HG03280 (cell line): ENCODE data around the gene PABPN1L.

Experiments
- ATAC-seq: cut with Tn5 transposase; IDR thresholded peaks from one replicate; pipeline ENCODE4 v1.9.1; 2021; ENCODE audit warnings: mild to moderate bottlenecking, moderate library complexity; ENCODE audit not compliant: unreplicated experiment

Gene PABPN1L

DNA sequence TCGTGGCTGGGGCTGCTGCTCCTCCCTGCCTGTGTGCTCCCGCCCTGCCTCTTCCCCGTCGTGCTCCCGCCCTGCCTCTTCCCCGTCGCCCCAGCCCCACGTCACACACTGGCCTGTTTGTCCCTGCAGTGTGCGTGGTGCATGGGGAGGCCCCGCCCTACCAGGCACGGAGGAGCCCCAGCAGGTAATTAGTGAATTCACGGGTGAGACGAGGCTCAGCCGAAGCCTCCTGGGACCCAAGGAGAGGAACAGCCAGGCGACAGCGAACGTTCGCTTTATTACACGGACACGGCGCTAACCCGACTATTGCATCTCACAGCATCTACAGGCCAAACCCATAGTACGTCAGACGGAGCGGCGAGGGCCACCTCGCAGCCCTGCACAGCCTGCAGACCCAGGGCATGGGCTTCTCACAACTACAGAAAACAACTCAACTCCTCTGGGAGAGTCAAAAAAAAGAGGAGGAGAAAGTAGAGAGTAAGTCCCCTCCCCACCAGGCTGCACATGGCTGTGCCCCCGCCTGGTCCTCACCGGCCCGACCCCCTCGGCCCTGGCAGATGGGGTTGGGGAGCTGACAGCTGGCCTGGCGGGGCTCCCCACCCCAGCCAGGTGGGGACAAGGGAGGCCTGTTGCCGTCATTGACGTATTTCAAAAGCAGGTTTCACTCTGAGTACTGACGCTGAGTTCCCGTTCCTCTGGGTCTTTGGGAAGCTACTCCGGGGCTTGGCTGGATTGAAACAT, 4.3 kb upstream of the PABPN1L start:
- ATAC-seq: no peak

DNA sequence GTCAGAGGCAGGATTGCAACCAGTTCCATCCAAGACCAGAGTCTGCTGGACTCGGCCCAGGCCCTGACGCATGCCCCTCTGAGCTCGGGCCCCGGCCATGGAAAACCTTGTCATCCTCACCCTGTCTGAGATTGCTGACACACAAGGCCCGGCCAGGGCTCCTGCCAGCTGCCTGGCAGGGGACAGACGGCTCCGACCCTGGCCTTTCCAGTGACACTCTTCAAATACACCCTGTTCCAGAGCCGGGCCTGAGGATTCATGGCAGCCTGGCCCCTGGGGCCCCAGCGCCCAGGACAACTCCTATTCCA, 3.2 kb upstream of the PABPN1L start:
- ATAC-seq: no peak

DNA sequence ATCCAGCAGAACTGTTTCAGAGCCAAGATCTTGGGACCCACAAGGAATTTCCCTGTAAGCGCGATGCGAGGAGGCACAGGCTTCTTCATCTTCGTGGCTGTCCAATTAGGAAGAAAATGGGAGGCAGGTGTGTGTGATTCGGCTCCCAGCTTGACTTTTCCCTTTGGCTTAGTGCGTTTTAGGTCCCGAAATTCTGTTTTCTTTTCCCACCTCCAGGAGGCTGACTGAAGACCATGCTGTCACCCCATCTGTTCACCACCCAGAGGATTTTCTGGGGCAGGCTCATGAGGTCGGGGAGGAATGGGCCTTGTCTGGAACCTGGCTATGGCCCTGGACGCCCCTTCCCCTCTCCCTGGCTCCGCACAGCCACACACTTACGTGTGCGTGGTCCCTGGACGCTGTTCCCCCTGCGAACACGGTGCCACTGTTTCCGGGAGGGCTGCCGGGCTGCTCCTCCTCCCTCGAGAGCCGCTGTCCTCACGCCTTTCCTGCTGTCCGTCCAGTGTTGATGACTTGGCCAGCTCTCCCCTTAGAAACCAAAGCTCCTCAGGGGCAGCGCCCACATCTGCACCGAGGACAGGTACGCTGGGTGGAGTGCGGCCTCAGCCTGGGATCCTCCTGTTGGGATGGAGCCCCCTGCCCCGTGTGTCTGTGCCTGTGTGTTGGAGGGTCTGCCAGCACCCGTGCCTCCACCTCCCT, 2.7 kb upstream of the PABPN1L start:
- ATAC-seq: no peak

DNA sequence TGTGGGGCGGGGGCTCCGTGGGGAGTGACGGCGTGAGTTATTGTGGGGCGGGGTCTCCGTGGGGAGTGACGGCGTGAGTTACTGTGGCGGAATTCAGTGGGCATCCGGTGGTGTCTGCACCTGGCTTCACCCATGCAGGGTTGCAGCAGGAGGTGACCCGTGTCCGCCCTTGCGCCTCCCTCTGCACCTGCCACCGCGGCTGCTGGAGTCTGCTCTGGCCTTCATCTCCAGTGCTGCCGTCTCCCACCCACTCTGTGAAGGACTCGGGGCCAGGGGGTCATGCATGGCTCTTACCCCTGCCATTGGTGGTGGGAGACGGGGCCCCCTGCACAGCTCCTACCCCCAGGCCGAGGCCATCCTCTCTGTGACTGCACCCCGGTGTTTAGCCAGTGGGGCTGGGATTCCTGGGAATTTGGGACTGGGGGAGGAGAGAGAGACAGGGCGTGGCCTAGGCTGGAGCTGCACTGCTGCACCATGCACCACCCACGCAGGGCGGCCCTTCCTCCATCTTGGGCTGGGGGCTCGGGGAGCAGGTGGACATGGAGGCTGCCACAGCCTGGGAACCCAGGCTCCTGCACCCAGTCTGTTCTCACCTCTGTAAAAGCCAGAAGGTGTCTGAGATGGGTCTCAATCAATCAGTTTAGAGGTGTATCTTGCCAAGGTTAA, 1.3 kb upstream of the PABPN1L start:
- ATAC-seq: no peak

DNA sequence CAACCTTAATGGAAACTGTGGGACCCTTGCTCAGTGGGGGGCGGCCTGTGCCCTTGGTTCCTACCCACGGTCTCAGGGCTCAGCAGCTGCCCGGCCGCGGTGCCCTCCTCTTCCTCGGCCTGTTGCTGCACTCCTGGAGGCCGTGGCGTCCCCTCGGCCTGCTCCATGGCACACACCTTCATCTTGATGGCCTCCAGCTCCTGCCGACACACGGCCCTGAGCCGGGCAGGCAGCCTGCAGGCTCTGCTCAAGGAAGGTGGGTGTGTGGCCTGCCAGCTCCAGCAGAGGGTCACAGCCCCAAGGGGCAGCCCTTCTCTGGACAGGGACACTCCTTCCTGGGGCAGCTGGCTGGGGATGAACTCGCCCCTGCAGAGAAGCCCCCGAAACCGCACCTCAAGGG, 718 bp downstream of the PABPN1L start:
- no peak for ATAC-seq

DNA sequence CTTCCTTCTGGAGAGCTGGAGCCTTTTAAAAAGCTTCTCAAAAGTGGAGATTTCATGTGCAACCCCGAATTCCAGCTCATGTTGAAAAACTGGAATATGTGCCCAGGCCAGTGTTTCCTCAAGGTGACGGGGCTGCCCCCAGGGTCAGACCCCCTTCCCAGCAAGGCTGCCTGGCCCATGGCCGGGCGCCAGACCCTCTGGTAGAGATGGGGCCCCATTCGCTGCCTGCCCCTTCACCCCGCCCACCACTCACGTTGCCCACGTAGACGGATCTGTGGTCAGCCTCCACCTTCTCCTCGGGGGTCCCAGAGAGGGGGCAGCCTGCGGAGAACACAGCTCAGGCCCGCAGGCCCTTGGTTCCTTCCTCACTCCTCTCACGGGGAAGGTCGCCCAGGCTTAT, 1.1 kb downstream of the PABPN1L start:
- no peak for ATAC-seq

DNA sequence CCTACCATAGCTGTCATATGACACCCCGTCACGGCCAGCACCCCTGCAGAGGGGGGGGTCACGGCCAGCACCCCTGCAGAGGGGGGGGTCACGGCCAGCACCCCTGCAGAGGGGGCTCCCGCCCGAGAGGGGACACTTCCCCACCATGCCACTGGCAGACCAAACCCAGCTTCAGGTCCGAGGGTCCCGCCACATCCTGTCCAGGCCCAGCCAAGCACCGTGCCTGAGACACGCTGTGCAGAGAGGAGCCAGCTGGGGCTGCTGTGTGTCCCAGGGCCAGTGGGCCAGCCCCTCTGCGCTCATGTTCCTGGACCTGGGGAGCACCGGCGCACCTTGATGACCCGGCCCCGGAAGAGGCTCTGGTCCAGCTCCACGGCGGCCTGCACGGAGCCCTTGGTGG, 1.9 kb downstream of the PABPN1L start:
- no peak for ATAC-seq

DNA sequence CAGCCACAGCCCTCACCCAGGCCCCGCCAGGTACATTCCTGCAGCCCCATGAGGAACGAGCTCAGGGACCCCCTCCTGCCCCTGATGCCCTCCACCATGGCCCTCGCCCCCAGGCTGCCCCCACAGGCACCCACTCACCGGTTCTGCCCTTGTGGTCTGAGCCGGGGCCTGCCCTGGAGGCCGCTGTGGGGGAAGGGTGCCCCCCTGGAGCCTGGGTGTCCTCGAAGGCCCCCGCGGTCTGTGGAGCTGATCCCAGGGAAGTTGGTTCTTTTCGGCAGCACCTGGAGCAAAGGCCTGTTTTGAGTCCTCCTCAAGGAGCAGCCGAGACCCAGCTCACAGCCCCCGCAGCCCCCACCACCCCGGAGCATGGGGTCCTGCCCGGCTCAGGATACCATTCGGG, 2.4 kb downstream of the PABPN1L start:
- no peak for ATAC-seq

DNA sequence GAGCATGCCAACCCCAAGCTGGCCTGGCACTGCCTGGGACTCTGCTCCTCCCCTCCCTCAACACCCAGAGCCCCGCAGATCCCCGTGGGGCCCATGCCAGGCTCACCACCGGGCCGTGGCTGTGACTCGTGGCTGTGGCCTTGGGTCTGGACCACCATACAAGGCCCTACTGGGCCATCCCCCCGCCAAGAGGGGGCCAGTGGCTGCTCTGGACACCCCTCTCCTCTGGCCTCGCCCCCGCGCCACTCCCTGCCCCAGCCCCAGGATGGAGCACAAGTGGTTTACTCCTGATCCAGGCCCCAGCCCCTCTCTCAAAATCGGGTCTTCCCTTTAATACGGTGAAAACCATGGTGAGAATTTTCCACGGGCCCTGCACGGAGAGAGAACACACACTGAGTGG, 3.0 kb downstream of the PABPN1L start:
- no peak for ATAC-seq

DNA sequence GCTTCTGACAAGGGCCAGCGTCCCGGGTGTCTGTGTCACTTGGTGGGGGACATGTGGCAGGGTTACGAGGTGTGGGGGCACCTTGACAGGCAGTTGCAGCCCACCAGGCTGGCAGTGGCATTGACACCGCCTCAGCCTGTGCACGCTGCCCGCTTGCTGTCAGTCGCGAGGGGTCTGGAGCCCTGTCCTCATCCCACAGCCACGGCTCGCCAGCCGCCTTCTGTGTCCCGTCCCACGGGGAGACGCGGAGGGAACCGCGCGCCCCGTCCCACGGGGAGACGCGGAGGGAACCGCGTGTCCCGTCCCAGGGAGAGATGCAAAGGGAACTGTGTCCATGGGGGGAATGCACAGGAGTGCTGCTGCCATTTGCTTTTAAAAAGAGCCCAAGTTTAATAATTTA, 3.5 kb downstream of the PABPN1L start:
- no peak for ATAC-seq

DNA sequence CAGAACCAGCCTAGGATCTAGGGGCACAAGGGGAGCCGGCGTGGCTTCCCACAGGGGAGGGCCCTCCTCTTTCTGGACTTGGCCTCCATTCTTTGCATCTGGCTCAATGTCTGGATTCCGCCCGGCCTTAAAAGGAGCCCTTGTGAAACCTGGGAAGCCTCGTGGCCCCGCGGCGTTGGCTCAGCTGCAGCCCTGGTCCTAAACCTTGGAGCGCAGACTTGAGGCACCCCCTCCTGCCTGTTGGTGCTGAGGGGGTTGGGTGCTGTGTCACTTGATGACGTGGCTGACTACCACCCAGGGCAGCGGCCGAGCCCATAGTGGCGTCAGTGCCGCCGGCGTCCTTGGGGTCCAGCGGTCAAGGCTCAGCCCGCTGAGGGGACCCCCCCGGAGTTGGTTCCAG, 5.1 kb downstream of the PABPN1L start:
- no peak for ATAC-seq

DNA sequence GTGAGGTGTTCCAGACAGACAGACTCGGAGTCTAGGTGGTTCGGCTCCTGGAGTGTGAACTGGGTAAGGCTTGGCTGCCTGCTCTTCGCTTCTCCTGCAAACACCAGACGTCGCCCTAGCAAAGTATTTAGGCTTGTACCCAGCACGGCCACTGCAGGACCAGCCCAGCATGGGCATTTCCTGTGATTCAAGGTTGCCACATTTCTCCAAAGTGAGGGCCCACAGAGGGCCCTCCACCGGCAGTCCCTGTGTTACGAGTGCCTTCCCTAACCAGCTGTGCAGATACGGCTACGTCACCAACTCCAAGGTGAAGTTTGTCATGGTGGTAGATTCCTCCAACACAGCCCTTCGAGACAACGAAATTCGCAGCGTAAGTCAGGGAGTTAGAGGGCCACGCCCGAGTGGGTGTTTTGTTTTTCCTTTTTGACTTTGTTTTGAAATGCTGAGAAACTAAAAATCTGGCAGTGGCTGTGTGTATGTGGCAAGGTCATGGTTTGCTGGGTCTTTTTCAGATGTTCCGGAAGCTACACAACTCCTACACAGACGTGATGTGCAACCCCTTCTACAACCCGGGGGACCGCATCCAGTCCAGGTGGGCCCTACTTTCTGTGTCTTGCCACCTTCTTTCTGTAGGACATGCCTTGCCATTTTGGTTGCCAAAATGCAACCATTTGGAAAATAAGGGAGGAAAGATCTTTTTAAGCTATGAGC, 6.9 kb downstream of the PABPN1L start:
- no peak for ATAC-seq

DNA sequence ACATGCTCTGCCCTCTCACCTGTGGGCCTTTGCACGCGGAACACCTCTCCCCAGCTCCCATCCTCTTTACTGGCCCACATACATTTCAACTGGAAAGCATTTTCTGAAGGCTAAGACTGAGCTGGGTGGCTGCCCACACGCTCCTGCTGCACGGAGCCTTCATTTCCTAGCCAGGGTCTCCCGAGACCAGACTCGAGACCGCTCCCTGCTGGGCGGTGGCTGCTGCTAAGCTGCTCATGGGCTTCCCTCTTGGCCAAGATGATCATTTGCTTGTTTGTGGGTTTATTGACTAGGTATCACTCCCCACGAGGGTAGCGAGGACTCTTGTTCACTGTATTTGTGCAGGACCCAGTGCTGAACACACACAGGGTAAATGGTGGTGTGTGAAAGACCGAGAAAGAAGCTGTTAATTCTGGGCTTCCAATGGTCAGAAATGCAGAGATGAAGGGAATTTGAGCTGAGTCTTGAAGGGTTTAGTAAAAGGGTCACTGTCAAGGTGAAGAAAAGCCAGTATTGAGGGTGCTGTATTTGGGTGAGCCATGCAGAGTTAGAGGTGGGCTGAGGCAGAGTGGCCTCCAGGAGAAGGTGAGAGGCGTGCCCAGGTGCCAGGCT, 8.6 kb downstream of the PABPN1L start:
- ATAC-seq: no peak

DNA sequence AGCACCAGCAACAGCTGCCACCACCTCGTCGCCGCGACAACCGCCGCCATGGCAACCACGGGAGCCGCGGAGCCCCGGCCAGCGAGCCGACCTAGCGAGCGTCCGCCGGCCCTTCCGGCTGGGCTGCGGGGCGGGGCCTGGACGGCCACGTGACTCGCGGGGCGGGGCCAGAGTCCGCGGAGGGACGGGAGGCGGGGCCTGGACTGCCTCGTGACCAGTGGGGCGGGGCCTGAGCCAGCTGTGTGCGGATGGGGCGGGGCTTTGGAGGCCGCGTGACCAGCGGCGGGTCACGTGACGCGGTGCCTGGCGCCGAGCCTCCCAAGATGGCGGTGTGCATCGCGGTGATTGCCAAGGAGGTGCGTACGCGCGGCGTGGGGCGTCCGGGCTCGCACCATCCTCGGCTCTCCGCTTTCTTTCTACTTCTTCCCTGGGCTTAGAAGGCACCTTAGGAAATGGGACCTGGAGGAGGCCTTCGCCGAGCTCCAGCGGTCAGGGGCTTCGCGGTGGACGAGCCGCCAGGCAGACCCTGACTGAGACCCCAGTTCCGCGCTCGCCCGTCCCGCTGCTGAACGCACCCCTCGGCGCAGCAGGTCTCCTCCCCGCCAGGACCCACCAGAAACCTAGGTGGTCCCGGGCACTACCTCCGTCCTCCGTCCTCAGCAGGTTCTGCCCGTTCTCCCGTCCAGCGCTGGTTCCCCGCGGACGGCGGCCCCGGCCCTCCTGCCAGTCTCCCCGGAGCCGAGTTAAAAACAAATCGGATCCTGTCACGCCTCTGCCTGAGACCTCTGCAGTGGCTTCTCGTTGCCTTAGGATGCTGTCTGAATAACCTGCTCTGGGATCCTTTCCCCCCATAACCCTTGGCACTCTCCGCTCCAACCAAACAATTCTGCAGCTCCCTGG, 9.4 kb downstream of the PABPN1L start, which contains the start of the genes GALNS and TRAPPC2L:
TSS of gene GALNS (minus strand) at position 120 of the 900 bp plus-strand sequence. CDS start at position 50, 70 bp downstream.
TSS of gene TRAPPC2L (plus strand) at position 300 of the 900 bp plus-strand sequence. CDS start at position 324, 24 bp downstream.
- ATAC-seq: peak; percentile 88

DNA sequence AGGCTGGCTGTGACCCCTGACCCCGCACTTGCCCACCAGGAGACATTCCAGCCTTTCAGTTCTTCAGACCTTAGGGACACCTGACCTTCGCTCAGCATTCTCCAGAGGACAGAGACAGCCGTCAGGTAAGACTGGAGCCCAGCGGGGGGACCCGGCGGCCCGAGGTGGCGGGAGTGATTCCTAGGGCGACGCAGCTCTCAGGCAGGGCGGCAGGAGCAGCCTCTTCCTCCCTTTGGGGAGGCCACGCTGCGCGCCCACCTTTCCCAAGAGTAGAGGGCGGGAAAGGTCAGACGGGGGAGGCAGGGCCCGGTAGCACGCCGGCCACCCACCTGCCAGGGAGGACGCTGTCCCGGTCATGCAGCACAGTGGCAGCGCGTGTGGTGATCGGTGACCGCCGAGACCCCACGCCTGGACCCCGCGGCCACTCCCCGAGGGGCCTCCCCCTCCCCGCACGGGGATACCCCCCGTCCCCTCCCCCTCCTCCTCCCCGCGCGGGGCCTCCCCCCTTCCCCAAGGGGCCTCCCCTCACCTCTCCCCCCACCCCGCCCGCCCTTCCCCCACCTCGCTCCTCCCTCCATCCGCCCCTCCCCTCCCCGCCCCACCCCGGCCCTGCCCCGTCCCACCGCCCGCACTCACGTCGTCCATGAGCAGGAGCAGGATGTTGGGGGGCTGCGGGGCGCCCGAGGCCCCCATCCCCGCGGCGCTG, 10.2 kb downstream of the PABPN1L start:
- ATAC-seq: no peak

DNA sequence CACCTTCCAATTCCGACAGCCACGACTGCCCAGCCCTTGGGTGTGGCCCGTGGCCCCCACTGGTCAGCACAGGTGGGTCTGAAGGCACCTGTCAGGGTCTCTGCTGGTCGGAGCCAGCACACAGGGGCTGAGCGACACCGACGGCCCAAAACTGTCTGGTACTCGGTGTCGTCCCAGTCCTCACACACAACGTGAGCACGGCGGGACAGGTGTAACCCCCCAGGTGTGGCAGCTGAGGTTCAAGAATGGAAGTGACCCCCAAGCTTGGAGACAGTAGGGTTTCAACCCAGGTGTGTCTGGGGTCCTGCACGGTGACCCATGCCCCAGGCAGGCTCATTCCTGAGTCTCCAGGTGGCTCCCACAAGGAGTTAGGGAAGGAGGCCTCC, 10.7 kb downstream of the PABPN1L start:
- no peak for ATAC-seq

DNA sequence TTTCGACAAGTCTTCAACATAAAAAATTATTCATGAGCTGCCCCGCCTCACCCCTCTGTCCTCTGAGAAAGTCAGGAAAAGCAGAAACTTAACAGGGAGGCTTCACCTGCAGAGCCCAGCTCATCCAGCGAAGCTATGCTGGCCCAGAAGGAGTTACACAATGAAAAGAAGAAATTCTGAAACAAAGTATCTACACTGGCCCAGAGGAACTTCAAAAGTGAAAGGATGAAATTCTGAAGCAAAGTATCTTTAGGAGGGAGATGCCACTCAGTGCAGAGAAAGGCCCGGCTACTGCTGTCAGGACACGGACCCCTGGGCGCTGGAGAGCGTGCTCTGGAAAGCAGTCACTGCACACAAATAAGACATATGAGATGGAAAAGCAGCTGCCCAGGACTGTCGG, 11.3 kb downstream of the PABPN1L start:
- ATAC-seq: no peak

DNA sequence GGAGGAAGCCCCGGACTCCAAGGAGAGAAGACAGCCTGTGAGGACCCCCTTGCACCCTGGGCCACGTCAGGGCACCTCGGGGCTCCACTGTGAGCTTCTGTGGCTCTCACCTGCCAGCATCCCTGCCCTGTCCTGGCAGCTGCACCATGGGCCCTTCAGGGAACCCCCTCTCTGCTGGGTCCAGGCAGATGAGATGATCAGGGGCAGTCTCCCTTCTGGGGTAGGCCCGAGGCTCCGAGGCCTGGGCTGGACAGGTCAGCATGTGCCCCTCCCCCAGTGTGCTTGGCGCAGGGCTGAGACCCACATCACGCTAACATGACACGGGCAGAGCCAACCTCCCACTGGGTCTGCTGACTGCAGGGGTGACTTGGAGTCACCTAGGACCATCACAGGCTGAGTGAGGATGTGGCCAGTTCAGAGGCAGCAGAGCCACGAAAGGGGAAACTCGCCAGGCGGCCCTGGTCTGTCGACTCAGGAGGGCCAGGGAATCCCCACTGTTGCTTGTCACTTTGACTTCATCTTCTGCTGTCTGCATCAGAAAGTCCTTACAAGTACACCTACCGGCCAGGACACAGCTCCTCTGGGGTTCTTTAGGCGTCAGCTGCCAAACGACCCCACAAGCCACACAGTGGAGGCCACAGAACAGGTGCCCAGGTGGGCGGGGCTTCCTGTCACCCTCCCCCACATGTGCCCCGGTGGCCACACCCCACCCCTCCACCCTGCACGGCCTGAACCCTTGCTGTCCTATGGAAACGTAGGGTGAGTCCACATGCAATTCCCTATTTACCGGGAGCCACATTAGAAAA, 12.0 kb downstream of the PABPN1L start:
- no peak for ATAC-seq
